ENCODE measurements around the gene AMDHD1. TPM values are rescaled to one million over a fixed set of nuclear protein-coding genes. Genes with fewer than 3 reads are reported as not detected.

The AMDHD1 gene
- total RNA-seq, 4 donors from 2014 or later = 0.98 to 3.2 (median 1.3) TPM; not detected in 1

DNA sequence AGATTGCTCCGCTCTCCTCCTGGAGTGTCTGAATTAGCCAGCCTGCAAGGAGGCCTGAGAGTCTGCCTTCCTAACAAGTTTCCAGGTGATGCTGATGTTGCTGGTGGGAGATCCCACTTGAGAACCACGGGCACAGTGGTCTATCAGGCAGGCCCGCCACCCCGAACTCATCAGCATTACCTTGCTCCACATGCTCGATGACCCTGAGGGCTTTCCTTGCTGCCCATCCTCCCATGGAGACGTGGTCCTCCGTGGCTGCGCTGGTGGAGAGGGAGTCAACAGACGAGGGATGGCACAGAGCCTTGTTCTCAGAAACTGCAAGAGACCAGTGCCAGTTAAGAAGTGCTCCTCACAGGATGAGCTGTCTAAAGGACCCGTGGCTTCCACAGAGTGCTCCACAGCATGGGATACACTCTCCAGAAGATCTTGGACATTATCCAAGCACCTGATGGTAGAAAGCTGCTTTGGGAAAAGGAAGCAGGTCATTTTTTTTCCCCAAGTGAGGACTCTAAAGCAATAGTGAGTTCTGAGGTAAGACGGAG, 34.7 kb downstream of the AMDHD1 start:
- TF ChIP-seq, protein P1, sequence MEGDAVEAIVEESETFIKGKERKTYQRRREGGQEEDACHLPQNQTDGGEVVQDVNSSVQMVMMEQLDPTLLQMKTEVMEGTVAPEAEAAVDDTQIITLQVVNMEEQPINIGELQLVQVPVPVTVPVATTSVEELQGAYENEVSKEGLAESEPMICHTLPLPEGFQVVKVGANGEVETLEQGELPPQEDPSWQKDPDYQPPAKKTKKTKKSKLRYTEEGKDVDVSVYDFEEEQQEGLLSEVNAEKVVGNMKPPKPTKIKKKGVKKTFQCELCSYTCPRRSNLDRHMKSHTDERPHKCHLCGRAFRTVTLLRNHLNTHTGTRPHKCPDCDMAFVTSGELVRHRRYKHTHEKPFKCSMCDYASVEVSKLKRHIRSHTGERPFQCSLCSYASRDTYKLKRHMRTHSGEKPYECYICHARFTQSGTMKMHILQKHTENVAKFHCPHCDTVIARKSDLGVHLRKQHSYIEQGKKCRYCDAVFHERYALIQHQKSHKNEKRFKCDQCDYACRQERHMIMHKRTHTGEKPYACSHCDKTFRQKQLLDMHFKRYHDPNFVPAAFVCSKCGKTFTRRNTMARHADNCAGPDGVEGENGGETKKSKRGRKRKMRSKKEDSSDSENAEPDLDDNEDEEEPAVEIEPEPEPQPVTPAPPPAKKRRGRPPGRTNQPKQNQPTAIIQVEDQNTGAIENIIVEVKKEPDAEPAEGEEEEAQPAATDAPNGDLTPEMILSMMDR (IDR thresholded peaks at IDR 0.05; ENCODE audit: low read depth) = no peak

- TF ChIP-seq, protein P1 (IDR thresholded peaks at IDR 0.05; ENCODE audit: low read depth) = no peak
Observed at GRCh38 chr12:95978351-95978750, 35.2 kb downstream of the AMDHD1 start.

- TF ChIP-seq, protein P1 (IDR thresholded peaks at IDR 0.05; ENCODE audit: low read depth) = no peak
Observed at GRCh38 chr12:95978774-95979173, 35.6 kb downstream of the AMDHD1 start.

DNA sequence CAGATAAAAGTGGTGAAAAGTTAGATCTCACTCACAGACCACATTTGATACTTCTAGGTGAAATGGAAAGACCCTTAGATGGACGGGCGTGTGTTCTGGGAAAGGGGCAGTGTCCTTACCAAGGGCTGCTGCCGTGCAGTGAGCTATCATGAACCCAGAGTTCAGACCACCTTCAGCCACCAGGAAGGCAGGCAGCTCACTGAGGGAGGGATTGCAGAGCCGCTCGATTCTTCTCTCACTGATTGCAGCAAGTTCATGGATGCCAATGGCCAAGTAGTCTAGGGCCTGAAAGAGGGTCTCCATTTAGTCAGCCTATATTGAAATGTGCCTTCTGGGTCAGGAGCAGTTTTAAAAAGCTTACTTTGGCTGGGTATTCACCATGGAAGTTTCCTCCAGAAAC, 37.3 kb downstream of the AMDHD1 start:
- TF ChIP-seq, protein P1 (IDR thresholded peaks at IDR 0.05; ENCODE audit: low read depth) = no peak

DNA sequence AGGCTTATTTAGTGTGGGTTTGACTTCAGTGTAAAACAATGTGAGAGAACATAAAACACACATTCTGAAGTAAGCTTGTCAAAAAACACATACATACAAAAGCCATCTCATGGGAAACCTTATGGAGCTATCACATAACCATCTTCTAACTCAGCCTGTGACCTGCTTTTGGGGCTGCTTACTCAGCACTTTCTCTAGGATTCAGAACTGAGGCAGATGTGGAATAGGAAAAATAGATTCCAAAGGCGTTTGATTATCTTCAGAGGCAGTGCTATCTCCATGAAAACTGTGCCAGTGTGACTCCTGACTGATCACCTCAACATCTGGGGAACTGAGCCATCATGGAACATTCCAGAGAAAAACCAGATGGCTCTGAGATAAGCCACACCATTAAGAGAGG, 39.5 kb downstream of the AMDHD1 start:
- TF ChIP-seq, protein P1 (IDR thresholded peaks at IDR 0.05; ENCODE audit: low read depth) = no peak

GRCh38 chr12:95984682-95985081, 41.6 kb downstream of the AMDHD1 start:
- TF ChIP-seq, protein P1 (IDR thresholded peaks at IDR 0.05; ENCODE audit: low read depth) = no peak

DNA sequence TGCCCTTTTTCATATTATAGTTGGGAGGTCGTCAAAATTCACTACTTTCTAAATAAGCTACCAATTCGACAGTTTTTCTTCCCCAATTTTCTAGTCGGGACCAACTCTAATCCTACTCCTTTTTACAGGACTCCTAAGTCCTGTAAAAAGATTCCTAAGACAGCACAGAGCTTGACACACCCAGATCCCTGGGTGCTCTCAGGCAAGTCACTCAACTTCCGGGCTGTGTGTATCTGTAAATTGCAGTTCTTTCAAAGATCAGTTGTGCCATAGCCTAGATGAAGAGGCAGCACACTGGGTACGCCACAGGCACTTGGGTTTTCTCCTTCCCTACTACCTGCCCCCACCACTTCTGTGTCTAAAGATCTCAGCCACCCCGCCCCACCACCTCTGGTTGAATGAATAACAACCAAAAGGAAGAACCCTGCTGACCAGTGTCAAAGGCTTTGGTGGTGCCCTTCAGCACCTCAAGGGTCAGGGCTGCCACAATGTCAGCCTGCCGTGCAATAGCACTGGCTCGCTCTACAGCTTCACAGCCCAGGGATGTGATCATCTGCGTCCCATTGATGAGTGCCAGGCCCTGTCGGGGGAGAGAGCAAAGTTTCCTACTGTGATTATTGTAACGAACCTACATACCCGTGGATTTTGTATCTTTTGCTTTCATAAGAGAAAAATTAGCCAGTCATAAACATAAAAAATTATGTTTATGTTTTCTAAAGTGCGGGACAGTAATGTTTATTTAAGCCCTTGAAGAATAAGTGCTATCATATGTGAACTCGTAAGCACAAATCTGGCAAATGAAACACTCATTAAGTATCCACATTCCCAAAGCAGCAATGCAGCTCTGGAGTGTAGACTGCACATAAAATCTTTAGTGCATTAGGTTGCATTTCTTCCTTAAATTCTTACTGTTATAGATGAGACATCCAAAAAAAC, 43.8 kb downstream of the AMDHD1 start:
- TF ChIP-seq, protein P1 (IDR thresholded peaks at IDR 0.05; ENCODE audit: low read depth) = no peak

All from subcutaneous adipose tissue (tissue), 4 donors.